Right atrium auricular region (tissue), 2 donors: ENCODE measurements around the gene BCAR3. TPM values are rescaled to one million over a fixed set of nuclear protein-coding genes. Genes with fewer than 3 reads are reported as not detected.

ENCODE experiments used
- DNase-seq: peaks from one replicate; pipeline ENCODE4 v3.0.0-alpha.2; 2019; ENCODE audit warnings: low spot score
- H3K27ac ChIP-seq, 2 donors: fragments of 200-600 bp; sonication (generic); 1 replicate in 1 of 2; 2 replicates in 1 of 2; pipeline ENCODE4 v1.5.1; 2016 to 2019
- H3K27me3 ChIP-seq, 2 donors: fragments of 200-600 bp; sonication (generic); one replicate each; pipeline versions ENCODE4 v1.5.1 to v1.6.0; 2017 to 2019
- H3K36me3 ChIP-seq: fragments of 200-600 bp; sonication (generic); one replicate; pipeline ENCODE4 v1.5.1; 2016
- H3K4me1 ChIP-seq, 2 donors: fragments of 200-600 bp; sonication (generic); one replicate each; pipeline versions ENCODE4 v1.5.1 to v1.6.0; 2017 to 2019
- H3K4me3 ChIP-seq, 2 donors: fragments of 200-600 bp; sonication (generic); 1 replicate in 1 of 2; 2 replicates in 1 of 2; pipeline ENCODE4 v1.5.1; 2017 to 2019; ENCODE audit warnings: mild to moderate bottlenecking in 1 of 2, moderate library complexity in 1 of 2
- H3K9me3 ChIP-seq, 2 donors: fragments of 200-600 bp; sonication (generic); one replicate each; pipeline ENCODE4 v1.5.1; 2019
- CTCF ChIP-seq, 2 donors: fragments of 200-600 bp; sonication (generic); IDR thresholded peaks; one replicate each; pipeline ENCODE4 v1.5.1; 2019; ENCODE audit warnings: antibody characterized with exemption in 2 of 2
- total RNA-seq, 2 donors: library from RNA; depleted of rRNA; stranded (reverse); fragments of >200 nt; gene quantifications; one replicate each; pipeline ENCODE4 v1.1.0, GENCODE V29; 2016

Gene BCAR3
- total RNA-seq, 2 donors from 2014 or later: 12.7 to 19.3 TPM

GRCh38 chr1:93598396-93598795 is 83.2 kb downstream of the BCAR3 start:
- Histone ChIP-seq H3K9me3 (no peaks in the 10 kb centered on the region), H3K4me3 (no peak overlapping the region), H3K27me3 (no peaks in the 10 kb centered on the region), H3K36me3 (no peaks in the 10 kb centered on the region), H3K27ac (no peak overlapping the region), H3K4me1 (peaks cover 0 to 62% of the 10 kb centered on the region in 2 donors)
- no peak for TF ChIP-seq CTCF (IDR thresholded peaks at IDR 0.05)
- no peak for DNase-seq

- H3K9me3 ChIP-seq: no peaks in the 10 kb centered on the region
- no peaks in the 10 kb centered on the region for H3K27me3 ChIP-seq
- TF ChIP-seq CTCF (IDR thresholded peaks at IDR 0.05): no peak
- H3K4me3 ChIP-seq: no peak overlapping the region
- H3K36me3 ChIP-seq: no peaks in the 10 kb centered on the region
- no peak overlapping the region for H3K27ac ChIP-seq
- H3K4me1 ChIP-seq: peaks cover 0 to 69% of the 10 kb centered on the region in 2 donors
- no peak for DNase-seq
Measured at GRCh38 chr1:93597709-93598108, 83.9 kb downstream of the BCAR3 start.

- no peaks in the 10 kb centered on the region for H3K9me3 ChIP-seq
- no peak overlapping the region for H3K27ac ChIP-seq
- DNase-seq: no peak
- H3K27me3 ChIP-seq: no peaks in the 10 kb centered on the region
- no peak for TF ChIP-seq CTCF (IDR thresholded peaks at IDR 0.05)
- peaks cover 0 to 81% of the 10 kb centered on the region in 2 donors for H3K4me1 ChIP-seq
- H3K4me3 ChIP-seq: no peak overlapping the region
- H3K36me3 ChIP-seq: no peaks in the 10 kb centered on the region
Measured at GRCh38 chr1:93596329-93597089, 85.1 kb downstream of the BCAR3 start.

- H3K27me3 ChIP-seq: no peaks in the 10 kb centered on the region
- no peaks in the 10 kb centered on the region for H3K9me3 ChIP-seq
- H3K27ac ChIP-seq: no peak overlapping the region
- no peak overlapping the region for H3K4me3 ChIP-seq
- H3K36me3 ChIP-seq: no peaks in the 10 kb centered on the region
- DNase-seq: no peak
- TF ChIP-seq CTCF (IDR thresholded peaks at IDR 0.05): no peak
- H3K4me1 ChIP-seq: peaks cover 0 to 81% of the 10 kb centered on the region in 2 donors
Measured at GRCh38 chr1:93595743-93596142, 85.9 kb downstream of the BCAR3 start.

GRCh38 chr1:93595266-93595665 is 86.4 kb downstream of the BCAR3 start:
- Histone ChIP-seq H3K36me3 (no peaks in the 10 kb centered on the region), H3K4me1 (peaks cover 0 to 76% of the 10 kb centered on the region in 2 donors), H3K27ac (no peak overlapping the region), H3K9me3 (no peaks in the 10 kb centered on the region), H3K4me3 (no peak overlapping the region), H3K27me3 (no peaks in the 10 kb centered on the region)
- DNase-seq: no peak
- no peak for TF ChIP-seq CTCF (IDR thresholded peaks at IDR 0.05)

- no peak for TF ChIP-seq CTCF (IDR thresholded peaks at IDR 0.05)
- no peak for DNase-seq
- Histone ChIP-seq H3K36me3 (peaks cover 5% of the 10 kb centered on the region), H3K9me3 (no peaks in the 10 kb centered on the region), H3K4me3 (no peak overlapping the region), H3K4me1 (peaks cover 0 to 69% of the 10 kb centered on the region in 2 donors), H3K27ac (no peak overlapping the region), H3K27me3 (no peaks in the 10 kb centered on the region)
Measured at GRCh38 chr1:93594603-93594880, 87.1 kb downstream of the BCAR3 start.
